ENCODE results near the gene BOC. TPM values are rescaled to one million over a fixed set of nuclear protein-coding genes. Genes with fewer than 3 reads are reported as not detected.

Gene BOC
- total and polyA plus RNA-seq, 8 donors = 5.2 to 51.3 (median 23.7) TPM

DNA sequence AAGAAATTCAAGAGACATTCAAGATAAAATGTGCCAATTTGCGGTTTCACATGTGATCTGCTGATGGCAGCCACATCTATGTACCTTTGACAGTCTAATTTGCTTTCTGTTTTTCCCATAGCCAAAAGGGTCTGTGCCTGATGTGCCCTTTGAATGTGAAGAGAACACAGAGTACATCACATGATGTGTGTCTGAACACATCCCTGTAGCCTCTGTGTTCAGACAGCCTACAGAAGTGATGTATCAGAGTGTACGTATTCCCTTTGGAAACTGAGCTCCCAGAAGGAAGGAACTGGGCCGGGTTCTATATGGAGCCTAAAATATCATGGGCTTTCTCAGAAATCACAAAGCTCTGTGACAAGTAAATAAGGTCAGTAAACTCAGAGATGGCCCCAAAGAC is 52.4 kb downstream of the BOC start:
- peak overlapping the region in 1 of 5 donors; percentile 47 for H3K27ac ChIP-seq
- no peaks in the 10 kb centered on the region for H3K9me3 ChIP-seq
- TF ChIP-seq POLR2A (IDR thresholded peaks at IDR 0.05) (no peak), POLR2AphosphoS5 (IDR thresholded peaks at IDR 0.05) (no peak), EP300 (IDR thresholded peaks at IDR 0.05) (no peak)
- TF ChIP-seq, protein P1, sequence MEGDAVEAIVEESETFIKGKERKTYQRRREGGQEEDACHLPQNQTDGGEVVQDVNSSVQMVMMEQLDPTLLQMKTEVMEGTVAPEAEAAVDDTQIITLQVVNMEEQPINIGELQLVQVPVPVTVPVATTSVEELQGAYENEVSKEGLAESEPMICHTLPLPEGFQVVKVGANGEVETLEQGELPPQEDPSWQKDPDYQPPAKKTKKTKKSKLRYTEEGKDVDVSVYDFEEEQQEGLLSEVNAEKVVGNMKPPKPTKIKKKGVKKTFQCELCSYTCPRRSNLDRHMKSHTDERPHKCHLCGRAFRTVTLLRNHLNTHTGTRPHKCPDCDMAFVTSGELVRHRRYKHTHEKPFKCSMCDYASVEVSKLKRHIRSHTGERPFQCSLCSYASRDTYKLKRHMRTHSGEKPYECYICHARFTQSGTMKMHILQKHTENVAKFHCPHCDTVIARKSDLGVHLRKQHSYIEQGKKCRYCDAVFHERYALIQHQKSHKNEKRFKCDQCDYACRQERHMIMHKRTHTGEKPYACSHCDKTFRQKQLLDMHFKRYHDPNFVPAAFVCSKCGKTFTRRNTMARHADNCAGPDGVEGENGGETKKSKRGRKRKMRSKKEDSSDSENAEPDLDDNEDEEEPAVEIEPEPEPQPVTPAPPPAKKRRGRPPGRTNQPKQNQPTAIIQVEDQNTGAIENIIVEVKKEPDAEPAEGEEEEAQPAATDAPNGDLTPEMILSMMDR (IDR thresholded peaks at IDR 0.05) = no peak
- WGBS, 5 donors = 79 to 88% (median 85%) methylated on average over 3 of the region's 3 CpGs
- no peaks in the 10 kb centered on the region for H3K27me3 ChIP-seq
- H3K4me1 ChIP-seq = peaks cover 0 to 87% (median 22%) of the 10 kb centered on the region in 4 donors
- DNase-seq = no peak
- H3K4me3 ChIP-seq = no peak overlapping the region
- H3K36me3 ChIP-seq = peaks cover 5 to 7% (median 7%) of the 10 kb centered on the region in 4 donors
- intact Hi-C loops (cut with DNase I; ENCODE audit: low total_unique reads) = no loop called here

DNA sequence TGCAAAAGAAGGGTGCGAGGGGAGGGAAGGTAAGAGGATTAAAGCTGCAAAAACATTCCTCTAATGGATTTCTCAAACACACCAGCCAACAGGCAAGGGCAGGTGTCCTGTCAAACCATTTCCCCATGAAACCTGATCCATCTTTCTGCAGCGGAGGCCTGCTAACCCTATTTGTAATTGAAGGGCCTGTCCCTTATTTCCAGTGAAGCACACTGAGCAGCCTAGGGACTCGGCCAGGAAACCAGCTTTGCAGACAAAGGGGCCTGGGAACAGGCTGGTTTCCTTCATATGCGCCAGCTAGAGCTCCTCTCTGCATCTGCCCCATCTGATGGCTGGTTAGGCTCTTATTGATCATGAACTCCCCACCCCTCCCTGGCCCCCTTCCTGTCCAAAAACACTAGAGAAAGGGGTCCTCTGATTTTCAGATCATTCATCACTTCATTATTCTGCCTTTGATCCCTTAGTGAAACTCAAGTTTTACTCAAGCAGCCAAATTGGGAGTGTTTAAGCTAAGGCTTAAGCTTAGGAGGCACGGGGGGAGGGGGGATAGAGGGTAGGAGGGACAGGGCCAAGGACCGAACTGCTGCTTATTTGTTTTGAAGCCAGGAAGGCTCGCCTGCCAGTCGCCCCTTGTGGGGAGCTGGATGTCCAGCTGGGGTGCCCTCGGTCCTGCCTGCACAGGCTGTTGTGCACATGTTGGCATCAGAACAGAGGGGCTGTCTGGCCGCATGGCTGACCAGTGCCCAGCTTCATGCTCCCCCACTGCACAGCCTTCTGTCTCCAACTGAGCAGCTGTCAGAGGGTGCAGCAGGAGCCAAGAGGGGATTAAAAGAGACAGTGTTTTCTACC is 53.1 kb downstream of the BOC start:
- WGBS, 5 donors = 66 to 78% (median 70%) methylated on average over 9 to 10 of the region's 10 CpGs
- H3K27ac ChIP-seq = peak overlapping the region in 3 of 5 donors; percentile 3 to 47 (median 18)
- intact Hi-C loops (cut with DNase I; ENCODE audit: low total_unique reads) = no loop called here

DNA sequence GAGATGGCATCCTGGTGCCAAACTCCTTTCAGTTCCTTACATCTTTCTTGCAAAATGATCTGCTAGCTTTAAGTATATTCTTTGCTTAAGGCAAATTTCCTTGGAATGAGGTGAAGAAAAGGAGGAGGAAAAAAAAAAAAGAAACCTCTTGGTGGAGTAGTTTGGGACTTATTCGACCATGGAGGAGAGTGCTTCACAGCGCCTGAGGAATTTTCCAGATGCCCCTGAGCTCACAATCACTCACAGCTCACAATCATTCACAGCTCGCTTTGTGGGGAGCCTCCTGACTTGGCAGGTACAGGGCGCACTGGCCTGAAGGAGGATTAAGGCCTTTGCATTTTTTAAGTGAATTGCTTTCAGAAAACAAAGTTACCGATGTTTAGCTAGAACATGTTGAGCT is 53.9 kb downstream of the BOC start:
- Histone ChIP-seq H3K9me3 (no peaks in the 10 kb centered on the region), H3K4me1 (peaks cover 0 to 83% (median 22%) of the 10 kb centered on the region in 4 donors), H3K4me3 (no peak overlapping the region), H3K36me3 (peaks cover 11 to 18% (median 15%) of the 10 kb centered on the region in 4 donors), H3K27me3 (no peaks in the 10 kb centered on the region), H3K27ac (peak overlapping the region in 1 of 5 donors; percentile 47)
- no peak for DNase-seq
- no peak for TF ChIP-seq POLR2A (IDR thresholded peaks at IDR 0.05)
- TF ChIP-seq EP300 (IDR thresholded peaks at IDR 0.05) = no peak
- TF ChIP-seq, protein P1 (IDR thresholded peaks at IDR 0.05) = no peak
- no peak for TF ChIP-seq POLR2AphosphoS5 (IDR thresholded peaks at IDR 0.05)
- intact Hi-C loops (cut with DNase I; ENCODE audit: low total_unique reads) = no loop called here
- 63 to 82% (median 72%) methylated on average over 5 of the region's 5 CpGs for WGBS, 5 donors

More for the DNA sequence above, 53.1 kb downstream of the BOC start:
- TF ChIP-seq POLR2A (IDR thresholded peaks at IDR 0.05) (no peak), POLR2AphosphoS5 (IDR thresholded peaks at IDR 0.05) (no peak), EP300 (IDR thresholded peaks at IDR 0.05) (no peak)
- TF ChIP-seq, protein P1 (IDR thresholded peaks at IDR 0.05) = no peak
- peak in 1 of 2 donors; percentile 38 for DNase-seq
- no peaks in the 10 kb centered on the region for H3K27me3 ChIP-seq
- H3K36me3 ChIP-seq = peaks cover 10 to 12% (median 11%) of the 10 kb centered on the region in 4 donors
- H3K9me3 ChIP-seq = no peaks in the 10 kb centered on the region
- H3K4me1 ChIP-seq = peaks cover 0 to 82% (median 22%) of the 10 kb centered on the region in 4 donors
- H3K4me3 ChIP-seq = no peak overlapping the region

DNA sequence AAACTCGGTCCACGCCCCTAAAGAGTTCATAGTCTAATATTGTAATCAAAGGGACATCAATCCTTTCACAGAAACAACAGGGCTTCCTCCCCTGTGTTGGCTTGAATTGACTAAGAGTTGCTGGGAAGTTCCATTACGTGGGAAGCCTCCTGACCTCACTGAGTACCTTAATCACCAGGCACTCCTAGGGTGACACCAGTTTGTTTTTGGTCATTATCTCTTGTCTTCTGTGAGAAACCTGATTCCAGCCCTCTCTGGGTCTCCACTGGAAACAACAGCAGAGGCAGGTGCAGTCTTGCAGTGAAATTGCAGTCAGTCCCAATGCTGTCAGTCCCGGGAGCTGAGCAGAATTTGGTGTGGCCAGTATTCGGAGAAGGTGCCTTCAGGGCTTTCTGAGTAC is 55.4 kb downstream of the BOC start:
- peak overlapping the region in 1 of 5 donors; percentile 5 for H3K27ac ChIP-seq
- H3K4me3 ChIP-seq = no peak overlapping the region
- intact Hi-C loops (cut with DNase I; ENCODE audit: low total_unique reads) = no loop called here
- no peaks in the 10 kb centered on the region for H3K27me3 ChIP-seq
- peaks cover 0 to 82% (median 27%) of the 10 kb centered on the region in 4 donors for H3K4me1 ChIP-seq
- no peak for DNase-seq
- H3K9me3 ChIP-seq = no peaks in the 10 kb centered on the region
- 86 to 93% (median 89%) methylated on average over 5 of the region's 5 CpGs for WGBS, 5 donors
- peaks cover 11 to 31% (median 26%) of the 10 kb centered on the region in 4 donors for H3K36me3 ChIP-seq
- TF ChIP-seq, protein P1 (IDR thresholded peaks at IDR 0.05) = no peak
- TF ChIP-seq EP300 (IDR thresholded peaks at IDR 0.05) (no peak), POLR2A (IDR thresholded peaks at IDR 0.05) (no peak), POLR2AphosphoS5 (IDR thresholded peaks at IDR 0.05) (no peak)
